ENCODE results near the gene ZNF415. TPM values are rescaled to one million over a fixed set of nuclear protein-coding genes. Genes with fewer than 3 reads are reported as not detected.

Gene ZNF415
- total and polyA plus RNA-seq, 9 of the 15 experiments (the other 6 are each of a cell fraction or from before 2014, with no cell fraction given), result 0.06 to 0.82 (median 0.14) TPM; not detected in 2

DNA sequence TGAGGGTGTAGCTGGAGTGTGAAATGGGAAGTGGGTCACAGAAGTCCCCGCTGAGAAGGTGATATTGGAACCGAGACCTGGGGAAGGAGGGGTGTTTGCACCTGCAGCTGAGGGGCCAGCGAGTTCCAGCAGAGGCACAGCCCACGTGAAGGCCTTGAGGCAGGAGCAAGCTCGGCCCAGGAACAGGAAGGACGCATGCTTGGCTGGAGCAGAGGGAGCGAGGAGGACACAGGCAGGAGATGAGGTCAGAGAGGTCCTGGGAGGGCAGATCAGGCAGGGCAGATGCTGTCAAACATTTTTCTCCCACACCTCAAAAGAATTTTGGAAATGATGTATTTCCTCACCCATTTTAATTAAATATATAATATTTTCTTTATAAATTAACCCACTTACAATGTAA, 9.3 kb downstream of the ZNF415 start:
- no peak overlapping the region for H3K4me2 ChIP-seq (ENCODE audit: insufficient read depth, low read length)
- no peak for TF ChIP-seq ZNF184 (CRISPR knock-in tag; IDR thresholded peaks at IDR 0.05)
- no peak for TF ChIP-seq LCOR (CRISPR knock-in tag; IDR thresholded peaks at IDR 0.05)
- TF ChIP-seq, protein P1, sequence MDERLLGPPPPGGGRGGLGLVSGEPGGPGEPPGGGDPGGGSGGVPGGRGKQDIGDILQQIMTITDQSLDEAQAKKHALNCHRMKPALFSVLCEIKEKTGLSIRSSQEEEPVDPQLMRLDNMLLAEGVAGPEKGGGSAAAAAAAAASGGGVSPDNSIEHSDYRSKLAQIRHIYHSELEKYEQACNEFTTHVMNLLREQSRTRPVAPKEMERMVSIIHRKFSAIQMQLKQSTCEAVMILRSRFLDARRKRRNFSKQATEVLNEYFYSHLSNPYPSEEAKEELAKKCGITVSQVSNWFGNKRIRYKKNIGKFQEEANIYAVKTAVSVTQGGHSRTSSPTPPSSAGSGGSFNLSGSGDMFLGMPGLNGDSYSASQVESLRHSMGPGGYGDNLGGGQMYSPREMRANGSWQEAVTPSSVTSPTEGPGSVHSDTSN (CRISPR knock-in tag; IDR thresholded peaks at IDR 0.05; ENCODE audit: low read depth), result no peak
- TF ChIP-seq, protein P1 (tag; conservative IDR thresholded peaks at IDR 0.05; ENCODE audit: low read depth), result no peak
- TF ChIP-seq HIVEP1 (CRISPR knock-in tag; IDR thresholded peaks at IDR 0.05), result no peak
- TF ChIP-seq, protein P2, sequence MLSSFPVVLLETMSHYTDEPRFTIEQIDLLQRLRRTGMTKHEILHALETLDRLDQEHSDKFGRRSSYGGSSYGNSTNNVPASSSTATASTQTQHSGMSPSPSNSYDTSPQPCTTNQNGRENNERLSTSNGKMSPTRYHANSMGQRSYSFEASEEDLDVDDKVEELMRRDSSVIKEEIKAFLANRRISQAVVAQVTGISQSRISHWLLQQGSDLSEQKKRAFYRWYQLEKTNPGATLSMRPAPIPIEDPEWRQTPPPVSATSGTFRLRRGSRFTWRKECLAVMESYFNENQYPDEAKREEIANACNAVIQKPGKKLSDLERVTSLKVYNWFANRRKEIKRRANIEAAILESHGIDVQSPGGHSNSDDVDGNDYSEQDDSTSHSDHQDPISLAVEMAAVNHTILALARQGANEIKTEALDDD (IDR thresholded peaks at IDR 0.05), result no peak
- TF ChIP-seq, protein P3, sequence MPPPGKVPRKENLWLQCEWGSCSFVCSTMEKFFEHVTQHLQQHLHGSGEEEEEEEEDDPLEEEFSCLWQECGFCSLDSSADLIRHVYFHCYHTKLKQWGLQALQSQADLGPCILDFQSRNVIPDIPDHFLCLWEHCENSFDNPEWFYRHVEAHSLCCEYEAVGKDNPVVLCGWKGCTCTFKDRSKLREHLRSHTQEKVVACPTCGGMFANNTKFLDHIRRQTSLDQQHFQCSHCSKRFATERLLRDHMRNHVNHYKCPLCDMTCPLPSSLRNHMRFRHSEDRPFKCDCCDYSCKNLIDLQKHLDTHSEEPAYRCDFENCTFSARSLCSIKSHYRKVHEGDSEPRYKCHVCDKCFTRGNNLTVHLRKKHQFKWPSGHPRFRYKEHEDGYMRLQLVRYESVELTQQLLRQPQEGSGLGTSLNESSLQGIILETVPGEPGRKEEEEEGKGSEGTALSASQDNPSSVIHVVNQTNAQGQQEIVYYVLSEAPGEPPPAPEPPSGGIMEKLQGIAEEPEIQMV (tag; conservative IDR thresholded peaks at IDR 0.05; ENCODE audit: low read depth), result no peak
- TF ChIP-seq POLR2G (IDR thresholded peaks at IDR 0.05; ENCODE audit: low read depth, low read length), result no peak
- no peak for TF ChIP-seq POU5F1 (IDR thresholded peaks at IDR 0.05; ENCODE audit: borderline replicate concordance, low read depth, low read length, partially characterized antibody)
- no peak for TF ChIP-seq RHOXF2B (CRISPR knock-in tag; conservative IDR thresholded peaks at IDR 0.05)
- TF ChIP-seq FOSL1 (tag; conservative IDR thresholded peaks at IDR 0.05), result no peak
- TF ChIP-seq, protein P4, sequence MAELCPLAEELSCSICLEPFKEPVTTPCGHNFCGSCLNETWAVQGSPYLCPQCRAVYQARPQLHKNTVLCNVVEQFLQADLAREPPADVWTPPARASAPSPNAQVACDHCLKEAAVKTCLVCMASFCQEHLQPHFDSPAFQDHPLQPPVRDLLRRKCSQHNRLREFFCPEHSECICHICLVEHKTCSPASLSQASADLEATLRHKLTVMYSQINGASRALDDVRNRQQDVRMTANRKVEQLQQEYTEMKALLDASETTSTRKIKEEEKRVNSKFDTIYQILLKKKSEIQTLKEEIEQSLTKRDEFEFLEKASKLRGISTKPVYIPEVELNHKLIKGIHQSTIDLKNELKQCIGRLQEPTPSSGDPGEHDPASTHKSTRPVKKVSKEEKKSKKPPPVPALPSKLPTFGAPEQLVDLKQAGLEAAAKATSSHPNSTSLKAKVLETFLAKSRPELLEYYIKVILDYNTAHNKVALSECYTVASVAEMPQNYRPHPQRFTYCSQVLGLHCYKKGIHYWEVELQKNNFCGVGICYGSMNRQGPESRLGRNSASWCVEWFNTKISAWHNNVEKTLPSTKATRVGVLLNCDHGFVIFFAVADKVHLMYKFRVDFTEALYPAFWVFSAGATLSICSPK (IDR thresholded peaks at IDR 0.05; ENCODE audit: borderline replicate concordance), result no peak
- no peak for TF ChIP-seq ZNF436 (CRISPR knock-in tag; IDR thresholded peaks at IDR 0.05)

More for the DNA sequence above, 9.3 kb downstream of the ZNF415 start:
- H4K20me1 ChIP-seq (replicated peaks; ENCODE audit: control insufficient read depth, insufficient read depth, low read length), result no peaks in the 10 kb centered on the region
- no peak overlapping the region for H3K9ac ChIP-seq (ENCODE audit: insufficient read depth in 1 of 2, low read depth in 2 of 2, low read length in 2 of 2)
- no peak for ATAC-seq
- no peaks in the 10 kb centered on the region for H3K9me1 ChIP-seq (ENCODE audit: control insufficient read depth, insufficient read depth, low read length)
- in situ Hi-C loops (cut with MboI), result no loop called here
- H3K79me2 ChIP-seq (ENCODE audit: control insufficient read depth, insufficient read depth, low read length), result no peaks in the 10 kb centered on the region
- H3K27me3 ChIP-seq (ENCODE audit: control insufficient read depth in 2 of 2, insufficient read depth in 2 of 2, low read length in 2 of 2), result peaks cover 3 to 16% of the 10 kb centered on the region in 2 experiments; a peak in 3 of 5 replicates
- no peak for DNase-seq (ENCODE audit: extremely low read depth in 1 of 4, low spot score in 3 of 4)
- intact Hi-C loops (cut with micrococcal nuclease), result no loop called here
- H3K4me3 ChIP-seq, result no peak overlapping the region
- no peak for FAIRE-seq
- ChIA-PET POLR2A (interaction anchor here (0.6 kb wide), 1 partner anchor 22 kb away, joined by 3 read pairs; no protein-coding TSS in a partner anchor), CTCF (ENCODE audit: low intra/inter-chr PET ratio) (no interaction called here)
- no peaks in the 10 kb centered on the region for H3K9me3 ChIP-seq (replicated peaks; ENCODE audit: control insufficient read depth, insufficient read depth, low read depth, low read length)
- H3K4me1 ChIP-seq (replicated peaks in 1 of 2; ENCODE audit: control insufficient read depth in 2 of 2, insufficient read depth in 2 of 2, low read length in 2 of 2), result no peaks in the 10 kb centered on the region
- no peaks in the 10 kb centered on the region for H3K36me3 ChIP-seq (ENCODE audit: control insufficient read depth, insufficient read depth, low read length)
- H2AFZ ChIP-seq (ENCODE audit: low read depth, low read length), result no peak overlapping the region
- no peak overlapping the region for H3K27ac ChIP-seq (ENCODE audit: extremely low read depth, low read depth, low read length)
- no TSS peak for BruUV-seq (replicated peaks)
- WGBS (ENCODE audit: insufficient coverage, low coverage, missing lambda C conversion rate), result 0% methylated on average over 7 of the region's 7 CpGs

Data from K562 (cell line).